Thymus (tissue), 11 donors: ENCODE data around the gene CYB5D1. TPM values are rescaled to one million over a fixed set of nuclear protein-coding genes. Genes with fewer than 3 reads are reported as not detected.

Experiments used
- DNase-seq, 9 donors: peaks; one replicate each; pipeline ENCODE4 v3.0.0-alpha.2; 2013; ENCODE audit warnings: low spot score in 9 of 9, low read depth in 6 of 9, missing footprints in 1 of 9
- H3K27ac ChIP-seq, 2 donors: one replicate each; pipeline ENCODE4 v1.5.1; 2013; ENCODE audit warnings: control low read depth in 1 of 2, low read depth in 1 of 2, low read length in 1 of 2, mild to moderate bottlenecking in 1 of 2, moderate library complexity in 1 of 2
- H3K27me3 ChIP-seq, 2 donors: one replicate each; pipeline ENCODE4 v1.5.1; 2013; ENCODE audit warnings: low read length in 1 of 2; ENCODE audit not compliant: control insufficient read depth in 2 of 2, insufficient read depth in 1 of 2
- H3K36me3 ChIP-seq, 2 donors: one replicate each; pipeline ENCODE4 v1.5.1; 2013; ENCODE audit warnings: low read length in 1 of 2, mild to moderate bottlenecking in 1 of 2, moderate library complexity in 1 of 2; ENCODE audit not compliant: control insufficient read depth in 2 of 2, insufficient read depth in 2 of 2
- H3K4me1 ChIP-seq, 2 donors: one replicate each; pipeline ENCODE4 v1.5.1; 2013; ENCODE audit warnings: low read length in 2 of 2; ENCODE audit not compliant: control insufficient read depth in 2 of 2, insufficient read depth in 2 of 2
- H3K4me3 ChIP-seq, 2 donors: one replicate each; pipeline ENCODE4 v1.5.1; 2013; ENCODE audit warnings: low read length in 2 of 2, control low read depth in 1 of 2, mild to moderate bottlenecking in 1 of 2
- H3K9me3 ChIP-seq, 2 donors: one replicate each; pipeline ENCODE4 v1.5.1; 2013; ENCODE audit warnings: low read length in 1 of 2, mild to moderate bottlenecking in 1 of 2; ENCODE audit not compliant: control insufficient read depth in 2 of 2, insufficient read depth in 1 of 2
- WGBS: extraction: QIAGEN DNeasy Blood & Tissue Kit; methylation state at CpG from one replicate; pipeline ENCODE4 v1.1.7; 2013; 5-methylcytosine and 5-hydroxymethylcytosine counted together
- polyA plus RNA-seq: library from polyadenylated mRNA; stranded (reverse); fragments of 200-250 nt; gene quantifications from one replicate; pipeline ENCODE4 v1.2.3, GENCODE V29; 2013
- total RNA-seq: library from RNA; stranded (reverse); fragments of 120-200 nt; gene quantifications from one replicate; pipeline ENCODE4 v1.2.4, GENCODE V29; 2013
- donor health status: healthy.

Gene CYB5D1
- total and polyA plus RNA-seq, 2 donors = 6.0 to 8.2 TPM

GRCh38 chr17:7881276-7882054, 23.7 kb downstream of the CYB5D1 start:
- no peak for DNase-seq
- peaks cover 29 to 49% of the 10 kb centered on the region in 2 donors for H3K4me1 ChIP-seq
- 37% methylated on average over 7 of the region's 7 CpGs for WGBS
- peak overlapping the region; percentile 57 to 66 for H3K27ac ChIP-seq
- peaks cover 0 to 6% of the 10 kb centered on the region in 2 donors for H3K9me3 ChIP-seq
- H3K4me3 ChIP-seq = no peak overlapping the region
- peaks cover 0 to 5% of the 10 kb centered on the region in 2 donors for H3K36me3 ChIP-seq
- H3K27me3 ChIP-seq = no peaks in the 10 kb centered on the region

- Histone ChIP-seq H3K27ac (peak overlapping the region; percentile 1 to 57), H3K4me1 (peaks cover 31 to 55% of the 10 kb centered on the region in 2 donors)
- WGBS = 69% methylated on average over 7 of the region's 7 CpGs
These were observed 24.3 kb downstream of the CYB5D1 start for GRCh38 chr17:7882068-7882467.

GRCh38 chr17:7882629-7883028, 24.8 kb downstream of the CYB5D1 start:
- WGBS = 98% methylated on average over 3 of the region's 3 CpGs
- peak overlapping the region in 1 of 2 donors; percentile 8 for H3K27ac ChIP-seq
- H3K4me3 ChIP-seq = no peak overlapping the region
- no peaks in the 10 kb centered on the region for H3K27me3 ChIP-seq
- H3K9me3 ChIP-seq = peaks cover 0 to 6% of the 10 kb centered on the region in 2 donors
- peaks cover 0 to 5% of the 10 kb centered on the region in 2 donors for H3K36me3 ChIP-seq
- H3K4me1 ChIP-seq = peaks cover 33 to 57% of the 10 kb centered on the region in 2 donors
- DNase-seq = no peak

More at GRCh38 chr17:7882068-7882467, 24.3 kb downstream of the CYB5D1 start:
- peak in 1 of 9 donors; percentile 31 for DNase-seq
- Histone ChIP-seq H3K36me3 (peaks cover 0 to 5% of the 10 kb centered on the region in 2 donors), H3K4me3 (no peak overlapping the region), H3K27me3 (no peaks in the 10 kb centered on the region), H3K9me3 (peaks cover 0 to 6% of the 10 kb centered on the region in 2 donors)

GRCh38 chr17:7883781-7884386, 26.1 kb downstream of the CYB5D1 start:
- DNase-seq = peak in 2 of 9 donors; percentile 26 to 57
- Histone ChIP-seq H3K4me3 (peak overlapping the region; percentile 32 to 82), H3K27me3 (no peaks in the 10 kb centered on the region), H3K27ac (peak overlapping the region; percentile 64 to 85), H3K4me1 (peaks cover 42 to 70% of the 10 kb centered on the region in 2 donors), H3K36me3 (peaks cover 0 to 8% of the 10 kb centered on the region in 2 donors), H3K9me3 (peaks cover 0 to 6% of the 10 kb centered on the region in 2 donors)
- WGBS = 3% methylated on average over 3 of the region's 3 CpGs

GRCh38 chr17:7884581-7885366, 27.0 kb downstream of the CYB5D1 start:
- Histone ChIP-seq H3K4me1 (peaks cover 43 to 75% of the 10 kb centered on the region in 2 donors), H3K4me3 (peak overlapping the region; percentile 82 to 87), H3K36me3 (peaks cover 3 to 16% of the 10 kb centered on the region in 2 donors), H3K27ac (peak overlapping the region; percentile 95 to 96), H3K9me3 (peaks cover 0 to 6% of the 10 kb centered on the region in 2 donors), H3K27me3 (no peaks in the 10 kb centered on the region)
- peak in 2 of 9 donors; percentile 29 to 55 for DNase-seq
- 2% methylated on average over 75 of the region's 100 CpGs for WGBS

- peaks cover 0 to 6% of the 10 kb centered on the region in 2 donors for H3K9me3 ChIP-seq
- DNase-seq = peak in 2 of 9 donors; percentile 36 to 58
- under 1% methylated on average over 64 of the region's 64 CpGs for WGBS
- peaks cover 8 to 20% of the 10 kb centered on the region in 2 donors for H3K36me3 ChIP-seq
- peak overlapping the region; percentile 82 to 87 for H3K4me3 ChIP-seq
- H3K27me3 ChIP-seq = no peaks in the 10 kb centered on the region
- peak overlapping the region; percentile 95 to 96 for H3K27ac ChIP-seq
- H3K4me1 ChIP-seq = peaks cover 40 to 71% of the 10 kb centered on the region in 2 donors
These were observed 27.8 kb downstream of the CYB5D1 start for GRCh38 chr17:7885367-7886226.

- under 1% methylated on average over 30 of the region's 30 CpGs for WGBS
These were observed 28.6 kb downstream of the CYB5D1 start for GRCh38 chr17:7886227-7887037.

More at GRCh38 chr17:7886227-7887037, 28.6 kb downstream of the CYB5D1 start:
- H3K27me3 ChIP-seq = no peaks in the 10 kb centered on the region
- peaks cover 0 to 6% of the 10 kb centered on the region in 2 donors for H3K9me3 ChIP-seq
- H3K4me1 ChIP-seq = peaks cover 32 to 63% of the 10 kb centered on the region in 2 donors
- peak overlapping the region; percentile 95 to 96 for H3K27ac ChIP-seq
- H3K4me3 ChIP-seq = peak overlapping the region; percentile 82 to 87
- peak in 2 of 9 donors; percentile 43 to 71 for DNase-seq
- H3K36me3 ChIP-seq = peaks cover 17 to 25% of the 10 kb centered on the region in 2 donors
